GM12874 (cell line): ENCODE measurements around the gene VEZT.

Experiments used
- TF ChIP-seq, protein P1 (sequence below): IDR thresholded peaks from 2 replicates; pipeline ENCODE4 v1.5.1; 2011; ENCODE audit warnings: low read depth, mild to moderate bottlenecking, control low read depth, low read length, moderate library complexity; ENCODE audit not compliant: insufficient read depth

The VEZT gene

DNA sequence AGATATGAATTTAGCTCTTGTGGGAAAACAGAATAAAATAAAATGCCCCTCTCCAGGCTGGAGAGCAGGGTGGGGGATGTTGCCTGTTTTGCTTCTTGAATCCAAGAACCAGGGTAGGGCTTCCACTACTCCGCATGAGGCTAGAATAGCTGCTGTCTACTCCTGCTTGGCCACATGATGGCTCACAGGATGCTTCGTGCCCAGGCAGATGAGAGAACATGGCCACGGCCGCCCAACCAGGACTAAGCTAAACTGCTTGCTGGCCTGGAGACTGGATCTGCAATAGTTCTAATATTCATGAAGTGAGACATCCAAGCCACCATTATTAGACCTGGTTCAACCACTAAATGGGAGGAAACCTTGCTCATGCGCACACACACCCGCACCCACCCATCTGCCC, 134.1 kb downstream of the VEZT start:
- TF ChIP-seq, protein P1, sequence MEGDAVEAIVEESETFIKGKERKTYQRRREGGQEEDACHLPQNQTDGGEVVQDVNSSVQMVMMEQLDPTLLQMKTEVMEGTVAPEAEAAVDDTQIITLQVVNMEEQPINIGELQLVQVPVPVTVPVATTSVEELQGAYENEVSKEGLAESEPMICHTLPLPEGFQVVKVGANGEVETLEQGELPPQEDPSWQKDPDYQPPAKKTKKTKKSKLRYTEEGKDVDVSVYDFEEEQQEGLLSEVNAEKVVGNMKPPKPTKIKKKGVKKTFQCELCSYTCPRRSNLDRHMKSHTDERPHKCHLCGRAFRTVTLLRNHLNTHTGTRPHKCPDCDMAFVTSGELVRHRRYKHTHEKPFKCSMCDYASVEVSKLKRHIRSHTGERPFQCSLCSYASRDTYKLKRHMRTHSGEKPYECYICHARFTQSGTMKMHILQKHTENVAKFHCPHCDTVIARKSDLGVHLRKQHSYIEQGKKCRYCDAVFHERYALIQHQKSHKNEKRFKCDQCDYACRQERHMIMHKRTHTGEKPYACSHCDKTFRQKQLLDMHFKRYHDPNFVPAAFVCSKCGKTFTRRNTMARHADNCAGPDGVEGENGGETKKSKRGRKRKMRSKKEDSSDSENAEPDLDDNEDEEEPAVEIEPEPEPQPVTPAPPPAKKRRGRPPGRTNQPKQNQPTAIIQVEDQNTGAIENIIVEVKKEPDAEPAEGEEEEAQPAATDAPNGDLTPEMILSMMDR, result no peak
